ENCODE measurements around the gene PINK1. TPM values are rescaled to one million over a fixed set of nuclear protein-coding genes. Genes with fewer than 3 reads are reported as not detected.
A peak's percentile ranks its signal among the peaks of the same experiment; 100 is the strongest.

PINK1 gene
- total and polyA plus RNA-seq, 2 of the 13 experiments (the other 11 are each of a cell fraction or from before 2014, with no cell fraction given): 15.3 to 16.1 TPM

DNA sequence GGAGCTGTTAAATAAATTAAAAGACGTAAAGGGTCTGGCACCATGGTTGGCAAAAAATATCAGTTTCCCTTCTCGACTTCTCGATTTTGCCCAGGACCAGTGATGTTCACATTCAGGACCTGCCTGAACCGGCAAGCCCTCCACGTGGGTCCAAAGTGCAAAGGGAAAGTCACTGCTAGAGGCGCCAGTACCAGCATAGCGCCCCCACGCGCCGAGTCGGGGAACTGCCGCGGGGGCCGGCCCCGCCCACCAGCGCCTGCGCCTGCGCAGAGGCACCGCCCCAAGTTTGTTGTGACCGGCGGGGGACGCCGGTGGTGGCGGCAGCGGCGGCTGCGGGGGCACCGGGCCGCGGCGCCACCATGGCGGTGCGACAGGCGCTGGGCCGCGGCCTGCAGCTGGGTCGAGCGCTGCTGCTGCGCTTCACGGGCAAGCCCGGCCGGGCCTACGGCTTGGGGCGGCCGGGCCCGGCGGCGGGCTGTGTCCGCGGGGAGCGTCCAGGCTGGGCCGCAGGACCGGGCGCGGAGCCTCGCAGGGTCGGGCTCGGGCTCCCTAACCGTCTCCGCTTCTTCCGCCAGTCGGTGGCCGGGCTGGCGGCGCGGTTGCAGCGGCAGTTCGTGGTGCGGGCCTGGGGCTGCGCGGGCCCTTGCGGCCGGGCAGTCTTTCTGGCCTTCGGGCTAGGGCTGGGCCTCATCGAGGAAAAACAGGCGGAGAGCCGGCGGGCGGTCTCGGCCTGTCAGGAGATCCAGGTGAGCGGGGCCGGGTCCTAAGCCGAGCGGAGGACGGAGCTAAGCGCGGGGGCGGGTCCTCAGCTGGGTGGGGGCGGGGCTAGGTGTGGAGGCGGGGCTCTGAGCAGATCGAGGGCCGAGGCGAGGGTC is at the start of gene PINK1 (continued):
- TF ChIP-seq, protein P1, sequence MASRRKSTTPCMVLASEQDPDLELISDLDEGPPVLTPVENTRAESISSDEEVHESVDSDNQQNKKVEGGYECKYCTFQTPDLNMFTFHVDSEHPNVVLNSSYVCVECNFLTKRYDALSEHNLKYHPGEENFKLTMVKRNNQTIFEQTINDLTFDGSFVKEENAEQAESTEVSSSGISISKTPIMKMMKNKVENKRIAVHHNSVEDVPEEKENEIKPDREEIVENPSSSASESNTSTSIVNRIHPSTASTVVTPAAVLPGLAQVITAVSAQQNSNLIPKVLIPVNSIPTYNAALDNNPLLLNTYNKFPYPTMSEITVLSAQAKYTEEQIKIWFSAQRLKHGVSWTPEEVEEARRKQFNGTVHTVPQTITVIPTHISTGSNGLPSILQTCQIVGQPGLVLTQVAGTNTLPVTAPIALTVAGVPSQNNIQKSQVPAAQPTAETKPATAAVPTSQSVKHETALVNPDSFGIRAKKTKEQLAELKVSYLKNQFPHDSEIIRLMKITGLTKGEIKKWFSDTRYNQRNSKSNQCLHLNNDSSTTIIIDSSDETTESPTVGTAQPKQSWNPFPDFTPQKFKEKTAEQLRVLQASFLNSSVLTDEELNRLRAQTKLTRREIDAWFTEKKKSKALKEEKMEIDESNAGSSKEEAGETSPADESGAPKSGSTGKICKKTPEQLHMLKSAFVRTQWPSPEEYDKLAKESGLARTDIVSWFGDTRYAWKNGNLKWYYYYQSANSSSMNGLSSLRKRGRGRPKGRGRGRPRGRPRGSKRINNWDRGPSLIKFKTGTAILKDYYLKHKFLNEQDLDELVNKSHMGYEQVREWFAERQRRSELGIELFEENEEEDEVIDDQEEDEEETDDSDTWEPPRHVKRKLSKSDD (CRISPR knock-in tag; IDR thresholded peaks at IDR 0.05; ENCODE audit: low read depth): no peak
- TF ChIP-seq, protein P2, sequence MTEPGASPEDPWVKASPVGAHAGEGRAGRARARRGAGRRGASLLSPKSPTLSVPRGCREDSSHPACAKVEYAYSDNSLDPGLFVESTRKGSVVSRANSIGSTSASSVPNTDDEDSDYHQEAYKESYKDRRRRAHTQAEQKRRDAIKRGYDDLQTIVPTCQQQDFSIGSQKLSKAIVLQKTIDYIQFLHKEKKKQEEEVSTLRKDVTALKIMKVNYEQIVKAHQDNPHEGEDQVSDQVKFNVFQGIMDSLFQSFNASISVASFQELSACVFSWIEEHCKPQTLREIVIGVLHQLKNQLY (CRISPR knock-in tag; IDR thresholded peaks at IDR 0.05): peak; percentile 28; the same call in 1 of the 2 replicates
- TF ChIP-seq ZMYM4 (CRISPR knock-in tag; IDR thresholded peaks at IDR 0.05) (peak; percentile 92), ZNF605 (CRISPR knock-in tag; IDR thresholded peaks at IDR 0.05) (no peak), SUZ12 (IDR thresholded peaks at IDR 0.05; ENCODE audit: low read depth, low read length) (no peak), ZNF207 (IDR thresholded peaks at IDR 0.05; ENCODE audit: borderline replicate concordance) (no peak), ZNF691 (CRISPR knock-in tag; IDR thresholded peaks at IDR 0.05; ENCODE audit: borderline replicate concordance, low read depth) (no peak; the same call in 1 of the 2 replicates), ZNF501 (CRISPR knock-in tag; IDR thresholded peaks at IDR 0.05) (peak; percentile 86), YEATS2 (CRISPR knock-in tag; IDR thresholded peaks at IDR 0.05; ENCODE audit: borderline replicate concordance) (0 out of 2 replicates have a peak, but pooled peaks have one; percentile 39), ZNF24 (IDR thresholded peaks at IDR 0.05) (0 out of 2 replicates have a peak, but pooled peaks have one; percentile 13)

Data from HepG2 (cell line).